Measurements from ENCODE around the gene C1orf52. TPM values are rescaled to one million over a fixed set of nuclear protein-coding genes. Genes with fewer than 3 reads are reported as not detected.

The C1orf52 gene
- 11.1 and 12.5 TPM in 2 replicates for total RNA-seq

- peak within 1 kb of the TSS; percentile 99 for H3K4me3 ChIP-seq (ENCODE audit: low read depth, low read length)
- DNase-seq (ENCODE audit: low read depth) (peak; percentile 71), FAIRE-seq (no peak)
- peak; percentile 89 for TF ChIP-seq CTCF (IDR thresholded peaks at IDR 0.05; ENCODE audit: insufficient read depth, low read length, severe bottlenecking)
- H3K36me3 ChIP-seq (ENCODE audit: control insufficient read depth, insufficient read depth, low read length) = peaks cover 3% of the 10 kb centered on the region
- no peaks in the 10 kb centered on the region for H3K27me3 ChIP-seq (ENCODE audit: control insufficient read depth, insufficient read depth, low read length)
Measured at GRCh38 chr1:85259118-85259911, at the start of gene C1orf52. Gene C1orf52 (minus strand): TSS chr1:85259662. CDS start chr1:85259633, 29 bp downstream.

GRCh38 chr1:85308833-85309350 is 49.4 kb upstream of the C1orf52 start:
- no peak for TF ChIP-seq CTCF (IDR thresholded peaks at IDR 0.05; ENCODE audit: insufficient read depth, low read length, severe bottlenecking)
- no peak for DNase-seq (ENCODE audit: low read depth)
- Histone ChIP-seq H3K36me3 (ENCODE audit: control insufficient read depth, insufficient read depth, low read length) (no peaks in the 10 kb centered on the region), H3K27me3 (ENCODE audit: control insufficient read depth, insufficient read depth, low read length) (no peaks in the 10 kb centered on the region), H3K4me3 (ENCODE audit: low read depth, low read length) (no peak overlapping the region)
- no peak for FAIRE-seq

GRCh38 chr1:85307987-85308832 is 48.7 kb upstream of the C1orf52 start:
- FAIRE-seq = no peak
- no peaks in the 10 kb centered on the region for H3K36me3 ChIP-seq (ENCODE audit: control insufficient read depth, insufficient read depth, low read length)

GRCh38 chr1:85306236-85306635 is 46.8 kb upstream of the C1orf52 start:
- TF ChIP-seq CTCF (IDR thresholded peaks at IDR 0.05; ENCODE audit: insufficient read depth, low read length, severe bottlenecking) = no peak
- Histone ChIP-seq H3K4me3 (ENCODE audit: low read depth, low read length) (no peak overlapping the region), H3K36me3 (ENCODE audit: control insufficient read depth, insufficient read depth, low read length) (no peaks in the 10 kb centered on the region), H3K27me3 (ENCODE audit: control insufficient read depth, insufficient read depth, low read length) (no peaks in the 10 kb centered on the region)
- no peak for DNase-seq (ENCODE audit: low read depth)
- FAIRE-seq = no peak

More at GRCh38 chr1:85307987-85308832, 48.7 kb upstream of the C1orf52 start:
- no peak overlapping the region for H3K4me3 ChIP-seq (ENCODE audit: low read depth, low read length)
- TF ChIP-seq CTCF (IDR thresholded peaks at IDR 0.05; ENCODE audit: insufficient read depth, low read length, severe bottlenecking) = peak; percentile 95
- H3K27me3 ChIP-seq (ENCODE audit: control insufficient read depth, insufficient read depth, low read length) = no peaks in the 10 kb centered on the region
- DNase-seq (ENCODE audit: low read depth) = peak; percentile 63

- DNase-seq (ENCODE audit: low read depth) (no peak), FAIRE-seq (no peak)
- H3K36me3 ChIP-seq (ENCODE audit: control insufficient read depth, insufficient read depth, low read length) = no peaks in the 10 kb centered on the region
Measured at GRCh38 chr1:85303440-85304162, 44.1 kb upstream of the C1orf52 start.

More at GRCh38 chr1:85303440-85304162, 44.1 kb upstream of the C1orf52 start:
- no peak for TF ChIP-seq CTCF (IDR thresholded peaks at IDR 0.05; ENCODE audit: insufficient read depth, low read length, severe bottlenecking)
- Histone ChIP-seq H3K27me3 (ENCODE audit: control insufficient read depth, insufficient read depth, low read length) (no peaks in the 10 kb centered on the region), H3K4me3 (ENCODE audit: low read depth, low read length) (no peak overlapping the region)

Data from bronchial epithelial cell (primary cell).